KMS-11 (cell line): Measurements from ENCODE around the gene TRAF3IP1.

Source experiments
- H2AFZ ChIP-seq: fragments of 200-600 bp; sonication (generic); 2 replicates; pipeline ENCODE4 v1.6.1; 2016; ENCODE audit warnings: antibody characterized with exemption, mixed run types, low read depth
- H3K27ac ChIP-seq: fragments of 200-600 bp; sonication (generic); 2 replicates; pipeline ENCODE4 v1.6.1; 2016; ENCODE audit warnings: mild to moderate bottlenecking, mixed run types
- H3K27me3 ChIP-seq: fragments of 200-600 bp; sonication (generic); 2 replicates; pipeline ENCODE4 v1.6.1; 2017; ENCODE audit warnings: mild to moderate bottlenecking, low read depth, mixed run types, moderate library complexity; ENCODE audit not compliant: insufficient read depth
- H3K36me3 ChIP-seq: fragments of 200-600 bp; sonication (generic); 2 replicates; pipeline ENCODE4 v1.6.1; 2017; ENCODE audit warnings: mild to moderate bottlenecking, mixed run types; ENCODE audit not compliant: insufficient read depth
- H3K4me1 ChIP-seq: fragments of 200-600 bp; sonication (generic); 2 replicates; pipeline ENCODE4 v1.6.1; 2016; ENCODE audit warnings: mild to moderate bottlenecking, low read depth, mixed run types; ENCODE audit not compliant: poor library complexity, severe bottlenecking
- H3K4me2 ChIP-seq: fragments of 200-600 bp; sonication (generic); 2 replicates; pipeline ENCODE4 v1.7.0; 2016; ENCODE audit warnings: mild to moderate bottlenecking, mixed run types
- H3K4me3 ChIP-seq: fragments of 200-600 bp; sonication (generic); IDR thresholded peaks from 2 replicates; pipeline ENCODE4 v1.6.1; 2017; ENCODE audit warnings: low read depth, low read length, mixed read lengths; ENCODE audit not compliant: insufficient read depth
- H3K79me2 ChIP-seq: fragments of 200-600 bp; sonication (generic); 2 replicates; pipeline ENCODE4 v1.6.1; 2016; ENCODE audit warnings: low read depth, mixed run types; ENCODE audit not compliant: insufficient read depth
- H3K9ac ChIP-seq: fragments of 200-600 bp; sonication (generic); 2 replicates; pipeline ENCODE4 v1.6.1; 2016; ENCODE audit warnings: mild to moderate bottlenecking, mixed run types
- H4K20me1 ChIP-seq: fragments of 200-600 bp; sonication (generic); 2 replicates; pipeline ENCODE4 v1.6.1; 2016; ENCODE audit warnings: mild to moderate bottlenecking, mixed run types; ENCODE audit not compliant: insufficient read depth
- CTCF ChIP-seq: fragments of 200-600 bp; sonication (generic); conservative IDR thresholded peaks from 2 replicates; pipeline ENCODE4 v1.6.1; 2017; ENCODE audit warnings: low read depth, mild to moderate bottlenecking, antibody characterized with exemption, low read length, moderate library complexity, mixed read lengths

TRAF3IP1 gene

GRCh38 chr2:238446371-238446770, 126.1 kb downstream of the TRAF3IP1 start:
- H3K4me2 ChIP-seq, result no peak overlapping the region
- no peak overlapping the region for H2AFZ ChIP-seq
- H3K27me3 ChIP-seq, result no peaks in the 10 kb centered on the region
- no peaks in the 10 kb centered on the region; the same call in 1 of the 2 replicates for H3K79me2 ChIP-seq
- no peaks in the 10 kb centered on the region for H3K4me1 ChIP-seq
- no peak overlapping the region for H3K4me3 ChIP-seq
- H3K9ac ChIP-seq, result no peak overlapping the region
- TF ChIP-seq CTCF, result no peak
- no peak overlapping the region for H3K27ac ChIP-seq
- H3K36me3 ChIP-seq, result no peaks in the 10 kb centered on the region
- no peaks in the 10 kb centered on the region for H4K20me1 ChIP-seq

- H2AFZ ChIP-seq, result no peak overlapping the region
- no peaks in the 10 kb centered on the region for H3K27me3 ChIP-seq
- H3K27ac ChIP-seq, result no peak overlapping the region
- H3K4me2 ChIP-seq, result no peak overlapping the region
- no peaks in the 10 kb centered on the region for H3K36me3 ChIP-seq
- H3K4me1 ChIP-seq, result no peaks in the 10 kb centered on the region
- no peak overlapping the region for H3K4me3 ChIP-seq
- H3K9ac ChIP-seq, result no peak overlapping the region
- H4K20me1 ChIP-seq, result no peaks in the 10 kb centered on the region
- no peaks in the 10 kb centered on the region; the same call in 1 of the 2 replicates for H3K79me2 ChIP-seq
- no peak for TF ChIP-seq CTCF
Observed at GRCh38 chr2:238448031-238448955, 128.0 kb downstream of the TRAF3IP1 start.

- Histone ChIP-seq H4K20me1 (no peaks in the 10 kb centered on the region), H3K27ac (no peak overlapping the region), H3K4me1 (no peaks in the 10 kb centered on the region), H3K9ac (no peak overlapping the region), H3K4me3 (no peak overlapping the region), H2AFZ (no peak overlapping the region), H3K36me3 (no peaks in the 10 kb centered on the region), H3K79me2 (no peaks in the 10 kb centered on the region), H3K27me3 (no peaks in the 10 kb centered on the region), H3K4me2 (no peak overlapping the region)
- TF ChIP-seq CTCF, result no peak
Observed at GRCh38 chr2:238449241-238449640, 128.9 kb downstream of the TRAF3IP1 start.

GRCh38 chr2:238449909-238450417, 129.6 kb downstream of the TRAF3IP1 start:
- H4K20me1 ChIP-seq, result no peaks in the 10 kb centered on the region
- H3K4me1 ChIP-seq, result no peaks in the 10 kb centered on the region
- H3K4me3 ChIP-seq, result no peak overlapping the region
- H3K27me3 ChIP-seq, result no peaks in the 10 kb centered on the region
- no peak overlapping the region for H2AFZ ChIP-seq
- TF ChIP-seq CTCF, result no peak
- H3K4me2 ChIP-seq, result no peak overlapping the region
- H3K27ac ChIP-seq, result no peak overlapping the region
- H3K9ac ChIP-seq, result no peak overlapping the region
- H3K79me2 ChIP-seq, result no peaks in the 10 kb centered on the region
- no peaks in the 10 kb centered on the region for H3K36me3 ChIP-seq
